ENCODE data around the gene GNB4.

The GNB4 gene

GRCh38 chr3:179391906-179392305 lies 59.4 kb downstream of the GNB4 start:
- Histone ChIP-seq H3K27me3 (ENCODE audit: insufficient read depth, poor library complexity, severe bottlenecking) (no peaks in the 10 kb centered on the region), H3K4me3 (ENCODE audit: severe bottlenecking) (no peak overlapping the region), H3K4me1 (ENCODE audit: insufficient read depth, poor library complexity, severe bottlenecking) (no peaks in the 10 kb centered on the region), H3K27ac (ENCODE audit: poor library complexity, severe bottlenecking) (no peak overlapping the region), H3K9me3 (ENCODE audit: severe bottlenecking) (no peaks in the 10 kb centered on the region), H3K36me3 (ENCODE audit: low read depth) (peaks cover 77% of the 10 kb centered on the region)
- ATAC-seq (ENCODE audit: low read depth) (no peak), DNase-seq (ENCODE audit: low spot score) (no peak)
- no peak for TF ChIP-seq CTCF (IDR thresholded peaks at IDR 0.05; ENCODE audit: poor library complexity, severe bottlenecking)

GRCh38 chr3:179376474-179376873 lies 74.8 kb downstream of the GNB4 start:
- no peaks in the 10 kb centered on the region for H3K4me1 ChIP-seq (ENCODE audit: insufficient read depth, poor library complexity, severe bottlenecking)
- no peak for TF ChIP-seq CTCF (IDR thresholded peaks at IDR 0.05; ENCODE audit: poor library complexity, severe bottlenecking)
- no peak for ATAC-seq (ENCODE audit: low read depth)
- H3K9me3 ChIP-seq (ENCODE audit: severe bottlenecking): no peaks in the 10 kb centered on the region
- no peak overlapping the region for H3K4me3 ChIP-seq (ENCODE audit: severe bottlenecking)
- H3K36me3 ChIP-seq (ENCODE audit: low read depth): peaks cover 72% of the 10 kb centered on the region
- no peaks in the 10 kb centered on the region for H3K27me3 ChIP-seq (ENCODE audit: insufficient read depth, poor library complexity, severe bottlenecking)
- H3K27ac ChIP-seq (ENCODE audit: poor library complexity, severe bottlenecking): no peak overlapping the region
- no peak for DNase-seq (ENCODE audit: low spot score)

- Histone ChIP-seq H3K36me3 (ENCODE audit: low read depth) (peaks cover 67% of the 10 kb centered on the region), H3K9me3 (ENCODE audit: severe bottlenecking) (no peaks in the 10 kb centered on the region), H3K4me1 (ENCODE audit: insufficient read depth, poor library complexity, severe bottlenecking) (no peaks in the 10 kb centered on the region), H3K27me3 (ENCODE audit: insufficient read depth, poor library complexity, severe bottlenecking) (no peaks in the 10 kb centered on the region), H3K27ac (ENCODE audit: poor library complexity, severe bottlenecking) (no peak overlapping the region), H3K4me3 (ENCODE audit: severe bottlenecking) (no peak overlapping the region)
- no peak for TF ChIP-seq CTCF (IDR thresholded peaks at IDR 0.05; ENCODE audit: poor library complexity, severe bottlenecking)
- no peak for ATAC-seq (ENCODE audit: low read depth)
- no peak for DNase-seq (ENCODE audit: low spot score)
Observed at GRCh38 chr3:179375091-179375999, 75.9 kb downstream of the GNB4 start.

- H3K4me3 ChIP-seq (ENCODE audit: severe bottlenecking): no peak overlapping the region
- no peaks in the 10 kb centered on the region for H3K9me3 ChIP-seq (ENCODE audit: severe bottlenecking)
- no peaks in the 10 kb centered on the region for H3K4me1 ChIP-seq (ENCODE audit: insufficient read depth, poor library complexity, severe bottlenecking)
- DNase-seq (ENCODE audit: low spot score) (no peak), ATAC-seq (ENCODE audit: low read depth) (no peak)
- H3K27me3 ChIP-seq (ENCODE audit: insufficient read depth, poor library complexity, severe bottlenecking): no peaks in the 10 kb centered on the region
- no peak for TF ChIP-seq CTCF (IDR thresholded peaks at IDR 0.05; ENCODE audit: poor library complexity, severe bottlenecking)
- no peak overlapping the region for H3K27ac ChIP-seq (ENCODE audit: poor library complexity, severe bottlenecking)
- peaks cover 64% of the 10 kb centered on the region for H3K36me3 ChIP-seq (ENCODE audit: low read depth)
Observed at GRCh38 chr3:179373938-179374337, 77.3 kb downstream of the GNB4 start.

- no peak overlapping the region for H3K4me3 ChIP-seq (ENCODE audit: severe bottlenecking)
- no peaks in the 10 kb centered on the region for H3K27me3 ChIP-seq (ENCODE audit: insufficient read depth, poor library complexity, severe bottlenecking)
- no peak for TF ChIP-seq CTCF (IDR thresholded peaks at IDR 0.05; ENCODE audit: poor library complexity, severe bottlenecking)
- no peaks in the 10 kb centered on the region for H3K9me3 ChIP-seq (ENCODE audit: severe bottlenecking)
- ATAC-seq (ENCODE audit: low read depth) (no peak), DNase-seq (ENCODE audit: low spot score) (no peak)
- H3K36me3 ChIP-seq (ENCODE audit: low read depth): peaks cover 67% of the 10 kb centered on the region
- H3K4me1 ChIP-seq (ENCODE audit: insufficient read depth, poor library complexity, severe bottlenecking): no peaks in the 10 kb centered on the region
- no peak overlapping the region for H3K27ac ChIP-seq (ENCODE audit: poor library complexity, severe bottlenecking)
Observed at GRCh38 chr3:179369621-179370020, 81.6 kb downstream of the GNB4 start.

Measured in RWPE2 (cell line).